Uterus (tissue), 2 donors: ENCODE measurements around the gene TGM2.

Source experiments
- CTCF ChIP-seq, 4 experiments: fragments of 200-600 bp in 2 of 4; fragments of 450-650 bp in 2 of 4; sonication (generic) in 2 of 4; IDR thresholded peaks; one replicate each; pipeline ENCODE4 v1.5.1; 2016 to 2019; ENCODE audit warnings: antibody characterized with exemption in 4 of 4, mild to moderate bottlenecking in 2 of 4, moderate library complexity in 1 of 4
- POLR2A ChIP-seq, 2 donors: fragments of 450-650 bp; IDR thresholded peaks; one replicate each; pipeline ENCODE4 v1.6.1; 2016; ENCODE audit warnings: antibody characterized with exemption in 2 of 2, mild to moderate bottlenecking in 1 of 2, moderate library complexity in 1 of 2

GRCh38 chr20:38199501-38200390, 34.7 kb upstream of the TGM2 start:
- TF ChIP-seq CTCF (IDR thresholded peaks at IDR 0.05): no peak
- TF ChIP-seq POLR2A (IDR thresholded peaks at IDR 0.05): no peak
